Gastroesophageal sphincter (tissue), 4 donors: Measurements from ENCODE around the gene SYTL2. TPM values are rescaled to one million over a fixed set of nuclear protein-coding genes. Genes with fewer than 3 reads are reported as not detected.

Experiments
- ATAC-seq: fragments of 150-250 bp; one replicate; pipeline ENCODE4 v1.9.1; 2016; ENCODE audit warnings: mild to moderate bottlenecking, moderate library complexity
- H3K27ac ChIP-seq, 4 donors: fragments of 200-600 bp; sonication (generic) in 3 of 4; 1 replicate in 3 of 4; 2 replicates in 1 of 4; pipeline ENCODE4 v1.5.1; 2016 to 2019
- H3K27me3 ChIP-seq: fragments of 200-600 bp; sonication (generic); one replicate; pipeline ENCODE4 v1.5.1; 2019
- H3K36me3 ChIP-seq, 2 donors: fragments of 200-600 bp; sonication (generic); one replicate each; pipeline ENCODE4 v1.5.1; 2019; ENCODE audit warnings: control low read depth in 1 of 2
- H3K4me1 ChIP-seq, 3 donors: fragments of 200-600 bp; sonication (generic); 1 replicate in 2 of 3; 2 replicates in 1 of 3; pipeline ENCODE4 v1.5.1; 2016 to 2019; ENCODE audit warnings: control low read depth in 2 of 3
- H3K4me3 ChIP-seq, 2 donors: fragments of 200-600 bp; sonication (generic); one replicate each; pipeline ENCODE4 v1.5.1; 2019; ENCODE audit warnings: mild to moderate bottlenecking in 1 of 2, moderate library complexity in 1 of 2
- H3K9me3 ChIP-seq, 3 donors: fragments of 200-600 bp; sonication (generic); one replicate each; pipeline ENCODE4 v1.5.1; 2017 to 2019; ENCODE audit warnings: control low read depth in 2 of 3
- EP300 ChIP-seq: sonication (generic); formaldehyde crosslinking; IDR thresholded peaks from one replicate; pipeline ENCODE4 v1.6.1; 2017; ENCODE audit warnings: antibody characterized with exemption, mild to moderate bottlenecking
- POLR2A ChIP-seq, 2 donors: fragments of 450-650 bp; IDR thresholded peaks; one replicate each; pipeline ENCODE4 v1.6.1; 2017; ENCODE audit warnings: antibody characterized with exemption in 2 of 2, mild to moderate bottlenecking in 2 of 2, moderate library complexity in 1 of 2
- POLR2AphosphoS5 ChIP-seq: sonication (generic); formaldehyde crosslinking; IDR thresholded peaks from one replicate; pipeline ENCODE4 v1.6.1; 2017; ENCODE audit warnings: antibody characterized with exemption
- WGBS, 2 donors: methylation state at CpG; one replicate each; pipeline ENCODE4 v1.1.5; 2018; ENCODE audit warnings: low coverage in 1 of 2; 5-methylcytosine and 5-hydroxymethylcytosine counted together
- total RNA-seq, 4 donors: library from RNA; depleted of rRNA; stranded (reverse); fragments of >200 nt; gene quantifications; one replicate each; pipeline ENCODE4 v1.1.0, GENCODE V29; 2016
- TF ChIP-seq, protein P1 (sequence below), 4 experiments: fragments of 200-600 bp in 2 of 4; fragments of 450-650 bp in 2 of 4; sonication (generic) in 1 of 4; IDR thresholded peaks; one replicate each; pipeline ENCODE4 v1.5.1; 2017 to 2019; ENCODE audit warnings: antibody characterized with exemption in 4 of 4, mild to moderate bottlenecking in 2 of 4, moderate library complexity in 2 of 4

The SYTL2 gene
- total RNA-seq, 4 donors from 2014 or later = 4.7 to 23.6 (median 8.4) TPM

DNA sequence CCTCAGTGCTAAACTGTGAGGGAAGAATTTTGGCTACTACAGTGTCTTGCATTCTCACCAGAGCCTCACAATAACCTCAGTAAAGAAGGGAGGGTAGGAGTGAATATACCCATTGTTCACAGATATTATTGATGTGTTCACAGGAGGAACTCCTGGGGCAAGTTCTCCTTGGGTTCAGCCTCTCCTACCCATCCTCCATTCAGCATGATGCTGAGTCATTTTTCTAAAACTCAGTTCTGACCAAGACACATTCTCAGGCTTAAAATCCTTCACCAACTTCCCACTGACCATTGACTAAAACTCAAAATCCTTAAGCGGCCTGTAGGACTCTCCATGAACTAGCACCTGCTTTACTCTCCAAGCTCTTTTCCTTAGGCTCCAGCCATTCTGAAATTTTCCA is 48.7 kb downstream of the SYTL2 start:
- WGBS, 2 donors = 100% methylated on average over 1 of the region's 1 CpG; no CpG with 5 or more reads in 1 of the 2 donors
- no peak for ATAC-seq

DNA sequence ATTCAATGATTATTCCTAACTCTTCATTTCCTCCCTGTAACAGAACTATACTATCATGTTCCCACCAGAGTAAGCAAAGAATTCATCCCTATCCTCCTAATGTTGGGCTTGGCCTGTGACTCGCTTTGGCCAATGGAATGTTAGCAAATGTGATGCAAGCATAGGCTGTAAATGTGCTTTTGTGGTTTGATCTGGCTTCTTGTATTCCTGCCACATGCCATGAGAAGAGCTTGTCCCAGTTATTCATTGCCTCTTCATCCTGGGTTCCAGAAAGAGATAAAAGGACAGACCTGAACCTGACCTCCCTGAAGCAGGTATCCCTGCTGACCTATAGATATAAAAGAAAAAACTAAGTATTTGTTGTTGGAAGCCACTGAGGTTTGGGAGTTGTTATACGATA is 51.0 kb downstream of the SYTL2 start:
- 71 to 89% methylated on average over 1 to 2 of the region's 2 CpGs for WGBS, 2 donors
- TF ChIP-seq POLR2A (IDR thresholded peaks at IDR 0.05) (no peak), POLR2AphosphoS5 (no peak), EP300 (no peak)
- TF ChIP-seq, protein P1, sequence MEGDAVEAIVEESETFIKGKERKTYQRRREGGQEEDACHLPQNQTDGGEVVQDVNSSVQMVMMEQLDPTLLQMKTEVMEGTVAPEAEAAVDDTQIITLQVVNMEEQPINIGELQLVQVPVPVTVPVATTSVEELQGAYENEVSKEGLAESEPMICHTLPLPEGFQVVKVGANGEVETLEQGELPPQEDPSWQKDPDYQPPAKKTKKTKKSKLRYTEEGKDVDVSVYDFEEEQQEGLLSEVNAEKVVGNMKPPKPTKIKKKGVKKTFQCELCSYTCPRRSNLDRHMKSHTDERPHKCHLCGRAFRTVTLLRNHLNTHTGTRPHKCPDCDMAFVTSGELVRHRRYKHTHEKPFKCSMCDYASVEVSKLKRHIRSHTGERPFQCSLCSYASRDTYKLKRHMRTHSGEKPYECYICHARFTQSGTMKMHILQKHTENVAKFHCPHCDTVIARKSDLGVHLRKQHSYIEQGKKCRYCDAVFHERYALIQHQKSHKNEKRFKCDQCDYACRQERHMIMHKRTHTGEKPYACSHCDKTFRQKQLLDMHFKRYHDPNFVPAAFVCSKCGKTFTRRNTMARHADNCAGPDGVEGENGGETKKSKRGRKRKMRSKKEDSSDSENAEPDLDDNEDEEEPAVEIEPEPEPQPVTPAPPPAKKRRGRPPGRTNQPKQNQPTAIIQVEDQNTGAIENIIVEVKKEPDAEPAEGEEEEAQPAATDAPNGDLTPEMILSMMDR (IDR thresholded peaks at IDR 0.05) = no peak
- no peak for ATAC-seq
- no peaks in the 10 kb centered on the region for H3K27me3 ChIP-seq
- H3K36me3 ChIP-seq = no peaks in the 10 kb centered on the region
- no peak overlapping the region for H3K4me3 ChIP-seq
- H3K9me3 ChIP-seq = no peaks in the 10 kb centered on the region
- no peaks in the 10 kb centered on the region for H3K4me1 ChIP-seq
- no peak overlapping the region for H3K27ac ChIP-seq

More for the DNA sequence above, 48.7 kb downstream of the SYTL2 start:
- TF ChIP-seq EP300 (no peak), POLR2A (IDR thresholded peaks at IDR 0.05) (no peak), POLR2AphosphoS5 (no peak)
- TF ChIP-seq, protein P1 (IDR thresholded peaks at IDR 0.05) = no peak
- Histone ChIP-seq H3K4me1 (no peaks in the 10 kb centered on the region), H3K27me3 (no peaks in the 10 kb centered on the region), H3K36me3 (no peaks in the 10 kb centered on the region), H3K9me3 (no peaks in the 10 kb centered on the region), H3K27ac (no peak overlapping the region), H3K4me3 (no peak overlapping the region)

DNA sequence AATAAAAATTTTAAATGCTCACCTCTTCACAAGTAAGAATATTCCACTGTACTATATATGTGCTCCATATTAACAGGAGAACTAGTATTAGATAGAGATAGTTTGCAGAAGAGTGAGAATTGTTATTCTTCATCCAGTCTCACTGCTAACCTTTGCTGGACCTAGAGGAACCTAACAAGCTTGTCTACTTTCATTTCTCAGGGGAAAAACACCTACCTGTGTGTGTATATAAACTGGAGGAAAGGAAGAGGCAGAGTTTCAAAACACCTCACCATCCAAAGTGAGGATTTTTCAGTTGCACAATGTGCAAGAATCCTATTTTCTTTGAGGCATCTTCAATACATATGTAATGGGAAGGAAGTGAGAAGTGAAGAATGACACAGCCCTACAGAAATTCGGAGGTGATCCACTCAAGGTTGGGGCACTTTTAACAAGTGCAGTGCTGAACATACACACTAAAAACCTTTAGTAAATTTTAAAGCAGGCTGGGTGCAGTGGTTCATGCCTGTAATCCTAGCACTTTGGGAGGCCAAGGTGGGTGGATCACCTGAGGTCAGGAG is 52.4 kb downstream of the SYTL2 start:
- WGBS, 2 donors = 63 to 80% methylated on average over 1 of the region's 1 CpG
- Histone ChIP-seq H3K4me1 (no peaks in the 10 kb centered on the region), H3K36me3 (no peaks in the 10 kb centered on the region), H3K27ac (no peak overlapping the region), H3K9me3 (no peaks in the 10 kb centered on the region), H3K27me3 (no peaks in the 10 kb centered on the region), H3K4me3 (no peak overlapping the region)
- TF ChIP-seq POLR2AphosphoS5 (no peak), EP300 (no peak), POLR2A (IDR thresholded peaks at IDR 0.05) (no peak)
- TF ChIP-seq, protein P1 (IDR thresholded peaks at IDR 0.05) = no peak
- ATAC-seq = no peak

DNA sequence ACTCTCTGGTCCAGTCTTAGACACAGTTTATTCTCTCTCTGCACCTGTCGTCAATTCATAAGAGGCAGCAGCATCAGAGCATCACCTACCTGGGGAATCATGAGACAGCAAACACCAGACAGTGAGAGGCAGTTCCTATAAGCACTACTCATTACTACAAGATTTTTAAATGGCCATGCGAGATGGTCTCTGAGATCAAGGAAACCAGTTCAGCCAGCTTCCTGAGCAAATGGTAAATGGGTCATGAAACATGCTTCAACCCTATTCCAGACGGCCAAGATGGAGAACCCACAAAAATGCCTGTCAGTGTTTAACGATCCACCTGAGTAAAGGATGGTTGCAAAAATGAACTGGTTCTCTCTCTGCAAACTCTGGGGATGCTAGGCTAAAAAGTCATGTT is 52.9 kb downstream of the SYTL2 start:
- H3K9me3 ChIP-seq = no peaks in the 10 kb centered on the region
- WGBS, 2 donors = 83 to 100% methylated on average over 1 to 2 of the region's 4 CpGs
- ATAC-seq = no peak
- no peaks in the 10 kb centered on the region for H3K4me1 ChIP-seq
- H3K27me3 ChIP-seq = no peaks in the 10 kb centered on the region
- no peak for TF ChIP-seq POLR2A (IDR thresholded peaks at IDR 0.05)
- TF ChIP-seq EP300 = no peak
- TF ChIP-seq, protein P1 (IDR thresholded peaks at IDR 0.05) = no peak
- no peak for TF ChIP-seq POLR2AphosphoS5
- no peak overlapping the region for H3K4me3 ChIP-seq
- H3K36me3 ChIP-seq = no peaks in the 10 kb centered on the region
- H3K27ac ChIP-seq = no peak overlapping the region

DNA sequence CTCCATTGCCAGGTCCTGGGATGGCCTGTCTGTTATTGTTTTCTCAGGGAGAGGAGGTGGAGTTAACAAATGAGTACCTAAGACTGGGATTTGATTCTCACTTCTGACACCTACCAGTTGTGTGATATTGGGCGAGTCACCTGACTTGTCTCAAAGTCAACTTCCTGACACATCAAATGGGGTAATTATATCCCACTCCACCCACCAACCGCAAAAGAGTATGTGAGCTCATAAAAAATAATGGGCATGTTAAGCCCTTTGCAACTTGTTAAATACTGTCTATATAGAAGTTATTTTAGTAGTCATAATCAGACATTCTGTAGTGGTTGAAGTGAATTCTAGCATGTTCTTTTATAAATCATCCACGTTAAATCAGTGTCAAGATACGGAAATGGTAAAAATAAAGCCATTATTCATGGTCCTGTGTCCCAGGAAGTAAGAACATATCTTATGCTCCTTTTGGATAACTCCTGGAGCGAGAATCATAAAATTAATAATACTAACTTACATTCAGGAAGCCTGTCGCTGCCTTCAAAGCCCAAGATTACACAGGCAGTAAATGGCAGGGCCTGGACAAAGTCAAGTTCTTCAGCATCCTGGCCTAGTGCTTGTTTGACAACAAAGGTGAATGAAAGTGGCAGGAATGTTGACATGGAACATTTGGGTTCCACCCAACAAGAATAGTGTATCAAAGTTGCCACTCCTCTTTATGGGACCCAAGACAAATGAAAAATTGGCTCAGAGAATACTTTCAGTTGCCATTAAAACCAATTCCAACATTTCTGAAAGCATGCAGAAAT is 54.3 kb downstream of the SYTL2 start:
- Histone ChIP-seq H3K4me3 (no peak overlapping the region), H3K36me3 (no peaks in the 10 kb centered on the region), H3K9me3 (no peaks in the 10 kb centered on the region), H3K4me1 (no peaks in the 10 kb centered on the region), H3K27me3 (no peaks in the 10 kb centered on the region), H3K27ac (no peak overlapping the region)
- TF ChIP-seq, protein P1 (IDR thresholded peaks at IDR 0.05) = no peak
- TF ChIP-seq EP300 (no peak), POLR2A (IDR thresholded peaks at IDR 0.05) (no peak), POLR2AphosphoS5 (no peak)
- no peak for ATAC-seq
- 81% methylated on average over 3 to 6 of the region's 6 CpGs for WGBS, 2 donors
